Ovary (tissue), 9 donors: ENCODE results near the gene TNFSF12. TPM values are rescaled to one million over a fixed set of nuclear protein-coding genes. Genes with fewer than 3 reads are reported as not detected.

Experiments used
- DNase-seq, 5 donors: peaks; one replicate each; pipeline ENCODE4 v3.0.0-alpha.2; 2019 to 2020
- H3K27ac ChIP-seq, 2 donors: fragments of 200-600 bp; one replicate each; pipeline versions ENCODE4 v1.5.1 to v1.8.0; 2019 to 2022
- H3K27me3 ChIP-seq: fragments of 200-600 bp; one replicate; pipeline ENCODE4 v1.8.0; 2022
- H3K36me3 ChIP-seq: fragments of 200-600 bp; sonication (generic); one replicate; pipeline ENCODE4 v1.5.1; 2019
- H3K4me1 ChIP-seq: one replicate; pipeline ENCODE4 v1.8.1; 2013; ENCODE audit warnings: mild to moderate bottlenecking, moderate library complexity; ENCODE audit not compliant: insufficient read depth
- H3K4me3 ChIP-seq: fragments of 200-600 bp; sonication (generic); one replicate; pipeline ENCODE4 v1.5.1; 2017
- H3K9me3 ChIP-seq, 2 donors: fragments of 200-600 bp in 1 of 2; sonication (generic) in 1 of 2; one replicate each; pipeline versions ENCODE4 v1.5.1 to v1.8.1; 2013 to 2019; ENCODE audit warnings: mild to moderate bottlenecking in 1 of 2, moderate library complexity in 1 of 2
- EP300 ChIP-seq: sonication (generic); formaldehyde crosslinking; IDR thresholded peaks from one replicate; pipeline ENCODE4 v1.6.1; 2017; ENCODE audit warnings: antibody characterized with exemption
- POLR2A ChIP-seq: fragments of 450-650 bp; IDR thresholded peaks from one replicate; pipeline ENCODE4 v1.6.1; 2017; ENCODE audit warnings: antibody characterized with exemption, mild to moderate bottlenecking, moderate library complexity
- WGBS, 3 donors: extraction: QIAGEN DNeasy Blood & Tissue Kit in 1 of 3; methylation state at CpG; one replicate each; pipeline versions ENCODE4 v1.1.5 to v1.1.7; 2013 to 2017; 5-methylcytosine and 5-hydroxymethylcytosine counted together
- intact Hi-C, 4 donors: fragments of 100-400 bp; cut with DNase I; formaldehyde crosslinking; loops; one replicate each; pipeline versions ENCODE4 v1.11.0 to v1.15.1; 2022 to 2023
- polyA plus RNA-seq, 2 donors: library from polyadenylated mRNA; stranded (reverse); fragments of 200-250 nt in 1 of 2; fragments of 350-450 nt in 1 of 2; fragmentation: Illumina TruSeq in 1 of 2; extraction: RNeasy Lipid Tissue Mini Kit (QIAGEN cat#74804) in 1 of 2; gene quantifications; one replicate each; pipeline ENCODE4 v1.2.3, GENCODE V29; 2013 to 2014
- total RNA-seq, 7 donors: library from RNA; depleted of rRNA in 2 of 7; stranded (reverse); fragments of >200 nt in 2 of 7; fragmentation: NEBNext Ultra II Directional in 3 of 7; extraction: Animal tissue kit (Norgen Biotek cat#: 25700) in 3 of 7; gene quantifications; one replicate each; pipeline versions ENCODE4 v1.1.0 to v1.2.4, GENCODE V29; 2016 to 2023
- TF ChIP-seq, protein P1 (sequence below), 3 donors: fragments of 450-650 bp in 2 of 3; fragments of 200-600 bp in 1 of 3; IDR thresholded peaks; one replicate each; pipeline versions ENCODE4 v1.5.1 to v1.8.0; 2016 to 2022; ENCODE audit warnings: antibody characterized with exemption in 3 of 3, mild to moderate bottlenecking in 1 of 3
- donor health status: DM: no; HTN: no; CAD: no; lungs with moderate emphysema.
- donor health status: DM: no; HTN: no; CAD: no.
- donor health status: Bipolar disorder and iron deficiency.
- donor health status: DM: yes; HTN: yes; CAD: no.
- donor health status: DM: no; HTN: no; CAD: no.
- donor health status: DM: yes; HTN: yes; CAD: no.

The TNFSF12 gene
- total and polyA plus RNA-seq, 9 donors, result 26.6 to 78.3 (median 59.6) TPM

- DNase-seq, result no peak
- intact Hi-C loops, result loop anchor here in 3 of 4 donors (2.0 to 10.0 kb wide), 4 partner anchors 44 to 82 kb away; partner anchors contain the start of genes SENP3 (in 2 of the 3), SOX15 (in 1 of the 3) and TNFSF13 (in 1 of the 3)
- TF ChIP-seq, protein P1, sequence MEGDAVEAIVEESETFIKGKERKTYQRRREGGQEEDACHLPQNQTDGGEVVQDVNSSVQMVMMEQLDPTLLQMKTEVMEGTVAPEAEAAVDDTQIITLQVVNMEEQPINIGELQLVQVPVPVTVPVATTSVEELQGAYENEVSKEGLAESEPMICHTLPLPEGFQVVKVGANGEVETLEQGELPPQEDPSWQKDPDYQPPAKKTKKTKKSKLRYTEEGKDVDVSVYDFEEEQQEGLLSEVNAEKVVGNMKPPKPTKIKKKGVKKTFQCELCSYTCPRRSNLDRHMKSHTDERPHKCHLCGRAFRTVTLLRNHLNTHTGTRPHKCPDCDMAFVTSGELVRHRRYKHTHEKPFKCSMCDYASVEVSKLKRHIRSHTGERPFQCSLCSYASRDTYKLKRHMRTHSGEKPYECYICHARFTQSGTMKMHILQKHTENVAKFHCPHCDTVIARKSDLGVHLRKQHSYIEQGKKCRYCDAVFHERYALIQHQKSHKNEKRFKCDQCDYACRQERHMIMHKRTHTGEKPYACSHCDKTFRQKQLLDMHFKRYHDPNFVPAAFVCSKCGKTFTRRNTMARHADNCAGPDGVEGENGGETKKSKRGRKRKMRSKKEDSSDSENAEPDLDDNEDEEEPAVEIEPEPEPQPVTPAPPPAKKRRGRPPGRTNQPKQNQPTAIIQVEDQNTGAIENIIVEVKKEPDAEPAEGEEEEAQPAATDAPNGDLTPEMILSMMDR (IDR thresholded peaks at IDR 0.05), result no peak
- TF ChIP-seq POLR2A, result no peak
- H3K27ac ChIP-seq, result no peak overlapping the region
- H3K4me3 ChIP-seq, result no peak overlapping the region
- no peaks in the 10 kb centered on the region for H3K27me3 ChIP-seq
- no peaks in the 10 kb centered on the region for H3K9me3 ChIP-seq
- no peaks in the 10 kb centered on the region for H3K4me1 ChIP-seq
- no peaks in the 10 kb centered on the region for H3K36me3 ChIP-seq
- WGBS, 3 donors, result 84 to 88% (median 86%) methylated on average over 20 of the region's 20 CpGs
Measured at GRCh38 chr17:7512824-7513540, 35.9 kb upstream of the TNFSF12 start.

DNA sequence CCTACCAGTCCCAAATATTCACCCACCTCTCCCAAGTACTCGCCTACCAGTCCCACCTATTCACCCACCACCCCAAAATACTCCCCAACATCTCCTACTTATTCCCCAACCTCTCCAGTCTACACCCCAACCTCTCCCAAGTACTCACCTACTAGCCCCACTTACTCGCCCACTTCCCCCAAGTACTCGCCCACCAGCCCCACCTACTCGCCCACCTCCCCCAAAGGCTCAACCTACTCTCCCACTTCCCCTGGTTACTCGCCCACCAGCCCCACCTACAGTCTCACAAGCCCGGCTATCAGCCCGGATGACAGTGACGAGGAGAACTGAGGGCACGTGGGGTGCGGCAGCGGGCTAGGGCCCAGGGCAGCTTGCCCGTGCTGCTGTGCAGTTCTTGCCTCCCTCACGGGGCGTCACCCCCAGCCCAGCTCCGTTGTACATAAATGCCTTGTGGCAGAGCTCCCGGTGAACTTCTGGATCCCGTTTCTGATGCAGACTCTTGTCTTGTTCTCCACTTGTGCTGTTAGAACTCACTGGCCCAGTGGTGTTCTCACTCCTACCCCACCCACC lies 34.9 kb upstream of the TNFSF12 start:
- DNase-seq, result no peak
- TF ChIP-seq, protein P1 (IDR thresholded peaks at IDR 0.05), result no peak
- no peak for TF ChIP-seq POLR2A
- no peak for TF ChIP-seq EP300
- WGBS, 3 donors, result 51 to 53% (median 52%) methylated on average over 17 of the region's 17 CpGs
- Histone ChIP-seq H3K36me3 (no peaks in the 10 kb centered on the region), H3K9me3 (no peaks in the 10 kb centered on the region), H3K4me1 (no peaks in the 10 kb centered on the region), H3K4me3 (no peak overlapping the region), H3K27me3 (no peaks in the 10 kb centered on the region), H3K27ac (no peak overlapping the region)
- intact Hi-C loops, result loop anchor here (2.0 to 10.0 kb wide), 4 partner anchors 43 to 81 kb away; partner anchors contain the start of genes SENP3 (in 3 of the 4), SOX15 (in 1 of the 4) and TNFSF13 (in 1 of the 4)

GRCh38 chr17:7515911-7516610 lies 32.8 kb upstream of the TNFSF12 start:
- Histone ChIP-seq H3K36me3 (no peaks in the 10 kb centered on the region), H3K27me3 (no peaks in the 10 kb centered on the region), H3K27ac (no peak overlapping the region), H3K9me3 (no peaks in the 10 kb centered on the region), H3K4me1 (no peaks in the 10 kb centered on the region), H3K4me3 (no peak overlapping the region)
- TF ChIP-seq POLR2A (no peak), EP300 (no peak)
- TF ChIP-seq, protein P1 (IDR thresholded peaks at IDR 0.05), result no peak
- no peak for DNase-seq
- 81 to 89% (median 86%) methylated on average over 13 of the region's 13 CpGs for WGBS, 3 donors
- intact Hi-C loops, result loop anchor here in 2 of 4 donors (2.0 to 10.0 kb wide), 2 partner anchors 45 to 79 kb away; partner anchors contain the start of genes SENP3 (in 1 of the 2) and SOX15 (in 1 of the 2)

GRCh38 chr17:7523033-7523432 lies 25.8 kb upstream of the TNFSF12 start:
- WGBS, 3 donors, result 44 to 56% (median 52%) methylated on average over 10 of the region's 10 CpGs
- H3K36me3 ChIP-seq, result no peaks in the 10 kb centered on the region
- H3K4me1 ChIP-seq, result no peaks in the 10 kb centered on the region
- no peak overlapping the region for H3K27ac ChIP-seq
- DNase-seq, result peak in 1 of 5 donors; percentile 33
- intact Hi-C loops, result no loop called here
- no peaks in the 10 kb centered on the region for H3K27me3 ChIP-seq
- no peaks in the 10 kb centered on the region for H3K9me3 ChIP-seq
- TF ChIP-seq EP300, result no peak
- TF ChIP-seq, protein P1 (IDR thresholded peaks at IDR 0.05), result no peak
- no peak for TF ChIP-seq POLR2A
- H3K4me3 ChIP-seq, result no peak overlapping the region
